Activated T-helper 1 cell treated with anti-CD3 and anti-CD28 coated beads, Interleukin-2, amount 50 U/mL, for 16 hours (primary cell): ENCODE results near the gene SMCHD1.
"Not testable (repeated sequence)": the region's sequence is repeated elsewhere in the genome, so short reads cannot be mapped to it uniquely, and the experiment has no call there.

Experiments
- DNase-seq, 2 donors: peaks; one replicate each; pipeline ENCODE4 v3.0.0-alpha.2; 2020; ENCODE audit warnings: low read depth in 1 of 2, low spot score in 1 of 2

The SMCHD1 gene

DNA sequence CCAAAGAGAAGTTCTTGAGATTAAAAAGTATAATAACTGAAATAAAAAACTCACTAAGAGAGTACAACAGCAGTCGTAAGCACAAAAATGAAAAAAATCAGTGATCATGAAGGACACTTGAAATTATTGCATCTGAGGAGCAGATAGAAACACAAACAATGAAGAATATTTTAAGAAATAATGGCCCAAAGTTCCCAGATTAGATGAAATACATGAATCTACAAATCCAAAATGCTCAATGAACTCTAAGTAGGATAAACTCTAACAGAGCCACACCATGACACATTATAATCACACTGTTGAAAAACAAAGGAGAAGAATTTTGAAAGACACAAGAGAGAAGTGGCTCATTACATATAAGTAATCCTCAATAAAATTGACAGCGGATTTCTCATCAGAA lies 159.4 kb downstream of the SMCHD1 start:
- no peak for DNase-seq

DNA sequence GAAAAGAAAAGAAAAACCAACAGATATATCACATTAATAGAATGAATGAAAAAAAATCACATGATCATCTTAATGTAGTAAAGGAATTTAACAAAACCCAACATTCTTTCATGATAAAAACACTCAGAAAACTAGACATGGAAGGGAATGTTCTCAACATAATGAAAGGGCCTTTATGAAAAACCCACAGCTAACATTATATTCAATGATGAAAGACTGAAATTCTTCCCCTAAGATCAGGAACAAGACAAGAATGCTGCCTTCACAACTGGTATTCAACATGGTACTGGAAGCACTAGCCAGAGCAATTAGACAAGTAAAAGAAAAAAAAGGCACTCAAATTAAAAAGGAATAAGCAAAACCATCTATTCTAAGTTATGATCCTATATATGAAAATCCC lies 162.8 kb downstream of the SMCHD1 start:
- DNase-seq, result no peak

GRCh38 chr18:2821695-2822094 lies 166.2 kb downstream of the SMCHD1 start:
- no peak for DNase-seq

DNA sequence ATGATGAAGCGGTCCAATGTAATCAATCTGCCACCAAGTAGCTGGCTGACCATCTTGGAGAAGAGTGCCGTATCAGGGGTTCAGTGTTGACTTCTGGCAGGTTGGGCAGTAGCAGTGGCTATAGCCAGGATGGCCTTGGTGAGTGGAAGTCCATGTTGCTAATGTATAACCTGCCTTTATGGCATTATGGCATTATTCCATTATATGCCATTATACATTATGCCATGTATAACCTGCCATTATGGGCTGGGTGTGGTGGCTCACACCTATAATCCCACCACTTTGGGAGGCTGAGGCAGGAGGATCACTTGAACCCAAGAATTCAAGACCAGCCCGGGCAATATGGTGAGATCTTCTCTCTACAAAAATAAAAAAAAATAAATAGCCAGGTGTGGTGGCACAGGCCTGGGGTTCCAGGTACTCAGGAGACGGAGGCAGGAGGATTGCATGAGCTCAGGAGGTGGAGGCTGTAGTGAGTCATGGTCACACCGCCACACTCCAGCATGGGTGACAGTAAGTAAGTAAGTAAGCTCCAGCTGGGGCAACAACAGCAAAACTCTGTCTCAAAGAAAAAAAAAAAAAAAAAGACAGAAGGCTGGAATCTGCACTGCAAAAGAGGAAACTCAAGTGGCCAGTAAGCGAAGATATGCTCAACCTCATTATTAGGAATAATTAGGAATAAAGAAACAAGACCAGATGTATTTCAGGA lies 166.8 kb downstream of the SMCHD1 start:
- DNase-seq, result no peak

DNA sequence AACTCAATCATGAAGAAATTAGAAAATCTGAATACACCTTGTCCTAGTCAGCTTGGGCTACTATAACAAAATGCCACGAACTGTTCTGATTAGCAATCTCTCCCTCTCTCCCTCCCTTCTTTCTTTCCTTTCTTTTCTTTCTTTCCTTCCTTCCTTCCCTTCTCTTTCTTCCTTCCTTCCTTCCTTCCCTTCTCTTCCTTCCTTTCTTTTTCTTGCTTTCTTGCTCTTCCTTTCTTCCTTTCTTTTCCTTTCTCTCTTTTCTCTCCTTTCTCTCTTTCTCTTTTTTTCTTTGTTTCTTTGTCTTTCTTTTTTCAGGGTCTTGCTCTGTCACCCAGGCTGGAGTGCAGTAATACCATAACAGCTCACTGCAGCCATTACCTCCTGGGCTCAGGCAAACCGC lies 167.7 kb downstream of the SMCHD1 start:
- no peak for DNase-seq

GRCh38 chr18:2823966-2824365 lies 168.4 kb downstream of the SMCHD1 start:
- DNase-seq, result no peak

DNA sequence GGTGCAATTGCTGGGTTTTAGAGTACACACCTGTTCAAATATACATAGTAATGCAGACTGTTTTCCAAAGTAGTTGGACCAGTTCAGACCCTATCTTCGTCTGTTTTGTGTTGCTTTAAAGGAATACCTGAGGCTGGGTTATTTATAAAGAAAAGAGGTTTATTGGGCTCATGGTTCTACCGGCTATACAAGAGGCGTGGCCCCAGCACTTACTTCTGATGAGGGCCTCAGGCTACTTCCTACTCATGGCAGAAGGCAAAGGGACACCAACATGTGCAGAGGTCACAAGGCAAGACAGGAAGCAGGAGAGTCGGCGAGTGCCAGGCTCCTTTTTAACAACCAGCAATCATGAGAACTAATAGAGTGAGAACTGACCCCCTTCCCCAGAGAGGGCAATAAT lies 169.3 kb downstream of the SMCHD1 start:
- no peak for DNase-seq

GRCh38 chr18:2825613-2826175 lies 170.2 kb downstream of the SMCHD1 start:
- DNase-seq, result no peak

- no peak for DNase-seq
Measured at GRCh38 chr18:2826581-2826980, 171.1 kb downstream of the SMCHD1 start.

- DNase-seq, result no peak
Measured at GRCh38 chr18:2827061-2827460, 171.5 kb downstream of the SMCHD1 start.

- DNase-seq, result not testable (repeated sequence)
Measured at GRCh38 chr18:2836118-2836517, 180.6 kb downstream of the SMCHD1 start.

GRCh38 chr18:2837290-2837689 lies 181.8 kb downstream of the SMCHD1 start:
- DNase-seq, result not testable (repeated sequence)

GRCh38 chr18:2839202-2839601 lies 183.7 kb downstream of the SMCHD1 start:
- DNase-seq, result no peak

- DNase-seq, result no peak
Measured at GRCh38 chr18:2840521-2840920, 185.0 kb downstream of the SMCHD1 start.

- DNase-seq, result no peak
Measured at GRCh38 chr18:2843146-2843545, 187.6 kb downstream of the SMCHD1 start.

DNA sequence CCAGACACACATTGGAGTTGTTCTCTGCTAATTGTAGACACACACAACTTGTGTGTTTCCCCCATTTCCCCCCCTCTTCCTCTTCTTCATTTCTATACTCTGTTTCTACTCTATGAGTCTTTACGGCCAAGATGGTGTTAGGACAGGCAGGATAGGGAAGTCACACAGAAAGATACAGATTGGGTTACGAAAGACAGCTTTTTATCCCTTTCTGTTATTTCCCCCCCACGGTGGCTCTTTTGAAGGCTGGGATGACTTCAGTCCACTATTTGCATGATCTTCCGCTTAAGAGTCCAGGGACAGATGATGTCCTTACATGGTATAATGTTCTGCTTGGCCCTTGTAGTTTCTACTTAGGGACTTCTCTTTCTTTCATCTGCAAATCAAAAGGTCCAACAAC lies 189.6 kb downstream of the SMCHD1 start:
- DNase-seq, result no peak

- peak in 1 of 2 donors; percentile 24 for DNase-seq
Measured at GRCh38 chr18:2846636-2847316, 191.2 kb downstream of the SMCHD1 start, which contains the start of gene EMILIN2. TSS of gene EMILIN2 (plus strand) at chr18:2847006. CDS start at chr18:2847189, 183 bp downstream.

GRCh38 chr18:2847317-2848246 lies 192.1 kb downstream of the SMCHD1 start:
- no peak for DNase-seq

GRCh38 chr18:2848247-2849246 lies 193.0 kb downstream of the SMCHD1 start:
- no peak for DNase-seq

DNA sequence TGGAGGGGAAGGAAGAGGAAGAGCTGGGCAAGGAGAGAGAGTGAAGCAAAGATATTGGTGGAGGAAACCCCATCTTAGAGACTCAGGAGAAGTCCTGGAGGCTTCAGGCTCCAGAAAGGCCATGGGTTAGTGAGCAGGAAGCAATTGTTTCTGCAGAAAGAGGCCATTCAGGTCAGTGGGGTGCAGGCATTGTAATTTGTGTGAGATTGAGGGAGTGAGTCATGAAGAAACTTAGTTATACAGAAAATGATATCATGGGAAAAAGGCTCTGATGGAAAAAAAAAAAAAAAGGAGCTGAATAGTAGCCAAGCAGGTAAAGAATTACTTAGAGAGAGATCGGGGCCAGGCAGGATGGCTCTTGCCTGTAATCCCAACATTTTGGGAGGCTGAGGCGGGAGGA lies 195.3 kb downstream of the SMCHD1 start:
- no peak for DNase-seq
